ENCODE measurements around the gene PLK5.

Gene PLK5

GRCh38 chr19:1503089-1503924 is 20.6 kb upstream of the PLK5 start:
- DNase-seq (ENCODE audit: low spot score) = peak; percentile 84
- peak; percentile 67 for TF ChIP-seq CTCF (IDR thresholded peaks at IDR 0.05; ENCODE audit: extremely low read depth, missing control alignments)

- no peak for DNase-seq (ENCODE audit: low spot score)
- TF ChIP-seq CTCF (IDR thresholded peaks at IDR 0.05; ENCODE audit: extremely low read depth, missing control alignments) = no peak
These were observed 19.7 kb upstream of the PLK5 start for GRCh38 chr19:1503925-1504773.

GRCh38 chr19:1505012-1505411 is 18.9 kb upstream of the PLK5 start:
- DNase-seq (ENCODE audit: low spot score) = no peak
- TF ChIP-seq CTCF (IDR thresholded peaks at IDR 0.05; ENCODE audit: extremely low read depth, missing control alignments) = no peak

GRCh38 chr19:1505991-1506881 is 17.6 kb upstream of the PLK5 start:
- no peak for TF ChIP-seq CTCF (IDR thresholded peaks at IDR 0.05; ENCODE audit: extremely low read depth, missing control alignments)
- DNase-seq (ENCODE audit: low spot score) = no peak

GRCh38 chr19:1507192-1507660 is 16.7 kb upstream of the PLK5 start:
- no peak for DNase-seq (ENCODE audit: low spot score)
- TF ChIP-seq CTCF (IDR thresholded peaks at IDR 0.05; ENCODE audit: extremely low read depth, missing control alignments) = no peak

GRCh38 chr19:1507763-1508506 is 15.9 kb upstream of the PLK5 start:
- DNase-seq (ENCODE audit: low spot score) = peak; percentile 98
- TF ChIP-seq CTCF (IDR thresholded peaks at IDR 0.05; ENCODE audit: extremely low read depth, missing control alignments) = no peak
